Body of pancreas (tissue), 4 donors: ENCODE measurements around the gene LYRM7. TPM values are rescaled to one million over a fixed set of nuclear protein-coding genes. Genes with fewer than 3 reads are reported as not detected.

Source experiments
- ATAC-seq: fragments of 150-250 bp; one replicate; pipeline ENCODE4 v1.9.1; 2016
- DNase-seq, 4 donors: peaks; one replicate each; pipeline ENCODE4 v3.0.0-alpha.2; 2019
- H3K27ac ChIP-seq, 4 donors: fragments of 200-600 bp; sonication (generic); 1 replicate in 3 of 4; 2 replicates in 1 of 4; pipeline versions ENCODE4 v1.5.1 to v1.6.1; 2016 to 2019; ENCODE audit warnings: mild to moderate bottlenecking in 1 of 4, mixed read lengths in 1 of 4, moderate library complexity in 1 of 4
- H3K27me3 ChIP-seq, 2 donors: fragments of 200-600 bp; sonication (generic); one replicate each; pipeline ENCODE4 v1.6.0; 2016; ENCODE audit warnings: mild to moderate bottlenecking in 1 of 2
- H3K36me3 ChIP-seq, 2 donors: fragments of 200-600 bp; sonication (generic); replicated peaks in 1 of 2; 2 replicates each; pipeline ENCODE4 v1.5.1; 2016; ENCODE audit warnings: low read depth in 2 of 2; ENCODE audit not compliant: insufficient read depth in 1 of 2
- H3K4me1 ChIP-seq: fragments of 200-600 bp; sonication (generic); one replicate; pipeline ENCODE4 v1.6.0; 2016
- H3K4me3 ChIP-seq, 2 donors: fragments of 200-600 bp; sonication (generic); 1 replicate in 1 of 2; 2 replicates in 1 of 2; pipeline ENCODE4 v1.5.1; 2016 to 2019
- H3K9me3 ChIP-seq, 3 donors: fragments of 200-600 bp; sonication (generic); 1 replicate in 2 of 3; 2 replicates in 1 of 3; pipeline ENCODE4 v1.5.1; 2016
- POLR2A ChIP-seq, 3 donors: fragments of 450-650 bp; IDR thresholded peaks; one replicate each; pipeline ENCODE4 v1.6.1; 2016; ENCODE audit warnings: antibody characterized with exemption in 3 of 3, mild to moderate bottlenecking in 2 of 3
- WGBS, 2 donors: methylation state at CpG; one replicate each; pipeline ENCODE4 v1.1.5; 2017; 5-methylcytosine and 5-hydroxymethylcytosine counted together
- intact Hi-C: fragments of 100-400 bp; cut with DNase I; formaldehyde crosslinking; loops from one replicate; pipeline ENCODE4 v1.15.1; 2023
- total RNA-seq, 2 donors: library from RNA; depleted of rRNA; stranded (reverse); fragments of >200 nt; gene quantifications; one replicate each; pipeline ENCODE4 v1.1.0, GENCODE V29; 2016
- TF ChIP-seq, protein P1 (sequence below), 7 experiments: fragments of 450-650 bp in 4 of 7; fragments of 200-600 bp in 3 of 7; sonication (generic) in 3 of 7; IDR thresholded peaks; one replicate each; pipeline ENCODE4 v1.5.1; 2016 to 2019; ENCODE audit warnings: antibody characterized with exemption in 7 of 7

LYRM7 gene
- total RNA-seq, 2 donors from 2014 or later, result 3.4 to 3.6 TPM

DNA sequence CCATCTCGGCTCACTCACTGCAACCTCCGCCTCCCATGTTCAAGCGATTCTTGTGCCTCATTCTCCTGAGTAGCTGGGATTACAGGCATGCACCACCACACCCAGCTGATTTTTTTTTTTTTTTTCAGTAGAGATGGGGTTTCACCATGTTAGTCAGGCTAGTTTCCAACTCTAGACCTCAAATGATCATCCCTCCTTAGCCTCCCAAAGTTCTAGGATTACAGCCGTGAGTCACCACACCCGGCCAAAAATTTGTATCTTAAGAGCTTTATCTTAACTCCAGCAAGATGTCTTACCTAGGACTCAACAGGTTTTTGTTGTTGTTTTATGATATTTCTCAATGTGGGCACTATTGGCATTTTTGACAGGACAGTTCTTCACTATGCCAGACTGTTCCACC, 27.9 kb downstream of the LYRM7 start:
- intact Hi-C loops, result no loop called here
- no peaks in the 10 kb centered on the region for H3K27me3 ChIP-seq

DNA sequence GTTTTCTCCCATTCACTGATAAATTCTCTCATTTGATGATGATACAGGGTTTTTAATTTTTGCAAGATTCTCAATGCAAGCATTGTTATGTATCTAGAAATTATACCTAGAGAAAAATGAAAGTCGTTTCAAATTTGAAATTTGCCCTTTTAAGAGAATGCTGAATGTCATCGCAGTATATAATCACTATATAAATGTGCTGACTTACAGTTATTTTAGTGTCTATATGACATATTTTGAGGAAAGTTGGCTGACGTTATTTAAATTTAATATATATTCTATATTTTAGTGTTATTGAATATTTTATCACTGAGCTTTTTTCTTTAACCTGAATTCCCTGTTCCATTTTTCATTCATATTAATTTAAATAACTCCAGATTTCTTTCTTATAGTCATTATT, 29.8 kb downstream of the LYRM7 start:
- DNase-seq, result no peak
- Histone ChIP-seq H3K27ac (no peak overlapping the region), H3K27me3 (no peaks in the 10 kb centered on the region), H3K36me3 (no peaks in the 10 kb centered on the region), H3K9me3 (no peaks in the 10 kb centered on the region), H3K4me3 (no peak overlapping the region), H3K4me1 (no peaks in the 10 kb centered on the region)
- no peak for ATAC-seq
- TF ChIP-seq, protein P1, sequence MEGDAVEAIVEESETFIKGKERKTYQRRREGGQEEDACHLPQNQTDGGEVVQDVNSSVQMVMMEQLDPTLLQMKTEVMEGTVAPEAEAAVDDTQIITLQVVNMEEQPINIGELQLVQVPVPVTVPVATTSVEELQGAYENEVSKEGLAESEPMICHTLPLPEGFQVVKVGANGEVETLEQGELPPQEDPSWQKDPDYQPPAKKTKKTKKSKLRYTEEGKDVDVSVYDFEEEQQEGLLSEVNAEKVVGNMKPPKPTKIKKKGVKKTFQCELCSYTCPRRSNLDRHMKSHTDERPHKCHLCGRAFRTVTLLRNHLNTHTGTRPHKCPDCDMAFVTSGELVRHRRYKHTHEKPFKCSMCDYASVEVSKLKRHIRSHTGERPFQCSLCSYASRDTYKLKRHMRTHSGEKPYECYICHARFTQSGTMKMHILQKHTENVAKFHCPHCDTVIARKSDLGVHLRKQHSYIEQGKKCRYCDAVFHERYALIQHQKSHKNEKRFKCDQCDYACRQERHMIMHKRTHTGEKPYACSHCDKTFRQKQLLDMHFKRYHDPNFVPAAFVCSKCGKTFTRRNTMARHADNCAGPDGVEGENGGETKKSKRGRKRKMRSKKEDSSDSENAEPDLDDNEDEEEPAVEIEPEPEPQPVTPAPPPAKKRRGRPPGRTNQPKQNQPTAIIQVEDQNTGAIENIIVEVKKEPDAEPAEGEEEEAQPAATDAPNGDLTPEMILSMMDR (IDR thresholded peaks at IDR 0.05), result no peak
- TF ChIP-seq POLR2A (IDR thresholded peaks at IDR 0.05), result no peak
- intact Hi-C loops, result no loop called here
- WGBS, 2 donors, result 87 to 89% methylated on average over 3 of the region's 3 CpGs

More for the DNA sequence above, 27.9 kb downstream of the LYRM7 start:
- ATAC-seq, result no peak
- no peak for TF ChIP-seq POLR2A (IDR thresholded peaks at IDR 0.05)
- TF ChIP-seq, protein P1 (IDR thresholded peaks at IDR 0.05), result no peak
- Histone ChIP-seq H3K27ac (no peak overlapping the region), H3K9me3 (no peaks in the 10 kb centered on the region), H3K36me3 (no peaks in the 10 kb centered on the region), H3K4me1 (no peaks in the 10 kb centered on the region), H3K4me3 (no peak overlapping the region)
- no peak for DNase-seq
- WGBS, 2 donors, result 89 to 94% methylated on average over 5 of the region's 5 CpGs

DNA sequence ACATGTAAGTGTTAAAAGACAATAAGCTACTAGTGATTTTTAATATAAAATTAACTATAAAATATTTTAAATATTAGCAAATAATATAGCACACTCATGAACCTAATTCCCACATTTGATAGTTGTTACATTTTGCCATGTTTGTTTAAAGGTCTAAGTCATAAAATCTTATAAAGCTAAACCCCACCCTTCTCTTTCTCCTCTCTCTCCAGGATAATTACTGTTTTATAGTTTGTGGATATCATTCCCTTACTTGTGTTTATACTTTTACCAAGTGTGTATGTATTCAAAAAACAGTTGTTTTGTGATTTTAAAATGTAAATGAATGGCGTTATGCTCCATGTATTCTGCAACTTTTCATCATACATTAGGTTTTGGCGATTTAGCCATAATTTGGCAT, 34.2 kb downstream of the LYRM7 start:
- no peaks in the 10 kb centered on the region for H3K27me3 ChIP-seq
- intact Hi-C loops, result no loop called here
- no peaks in the 10 kb centered on the region for H3K36me3 ChIP-seq
- no peak for TF ChIP-seq POLR2A (IDR thresholded peaks at IDR 0.05)
- TF ChIP-seq, protein P1 (IDR thresholded peaks at IDR 0.05), result no peak
- DNase-seq (no peak), ATAC-seq (no peak)
- H3K27ac ChIP-seq, result no peak overlapping the region
- no peaks in the 10 kb centered on the region for H3K9me3 ChIP-seq
- no peaks in the 10 kb centered on the region for H3K4me1 ChIP-seq
- no peak overlapping the region for H3K4me3 ChIP-seq
- WGBS, 2 donors, result 82 to 89% methylated on average over 2 of the region's 2 CpGs

DNA sequence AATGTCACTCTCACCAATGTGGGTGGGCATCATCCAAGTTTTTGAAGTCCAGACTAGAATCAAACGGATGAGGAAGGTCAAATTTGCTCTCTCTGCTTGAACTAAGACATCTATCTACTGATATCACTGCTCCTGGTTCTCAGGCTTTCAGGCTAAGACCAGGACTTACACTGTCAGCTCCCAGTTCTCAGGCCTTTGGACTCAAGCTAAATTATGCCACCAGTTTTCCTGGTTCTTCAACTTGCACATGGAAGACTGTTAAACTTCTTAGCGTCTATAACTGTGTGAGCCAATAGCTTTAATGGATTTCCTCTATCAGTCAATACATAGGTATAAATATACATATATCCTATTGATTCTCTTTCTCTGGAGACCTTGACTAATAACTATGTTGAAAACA, 35.3 kb downstream of the LYRM7 start:
- DNase-seq, result no peak
- no peak for TF ChIP-seq POLR2A (IDR thresholded peaks at IDR 0.05)
- TF ChIP-seq, protein P1 (IDR thresholded peaks at IDR 0.05), result no peak
- ATAC-seq, result no peak
- Histone ChIP-seq H3K27ac (no peak overlapping the region), H3K9me3 (no peaks in the 10 kb centered on the region), H3K4me1 (no peaks in the 10 kb centered on the region), H3K4me3 (no peak overlapping the region), H3K36me3 (no peaks in the 10 kb centered on the region), H3K27me3 (no peaks in the 10 kb centered on the region)
- intact Hi-C loops, result no loop called here
- WGBS, 2 donors, result 64 to 82% methylated on average over 2 of the region's 2 CpGs

DNA sequence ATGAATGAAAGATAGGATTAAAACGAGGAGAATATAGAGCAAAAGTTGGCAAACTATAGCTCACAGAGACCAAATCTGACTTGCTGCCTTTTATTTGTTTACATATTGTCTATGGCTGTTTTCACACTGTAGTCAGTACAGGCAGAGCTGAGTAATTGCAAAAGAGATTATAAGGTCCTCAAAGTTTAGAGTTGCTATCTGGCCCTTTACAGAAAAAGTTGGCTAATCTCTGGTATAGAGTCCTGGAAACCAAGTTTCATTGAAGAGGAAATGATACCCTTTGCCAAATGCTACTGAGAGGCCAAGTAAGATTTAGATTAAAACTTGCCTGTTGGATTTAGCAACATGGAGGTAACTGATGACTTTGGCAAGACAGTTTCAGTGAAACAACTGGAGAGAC, 36.0 kb downstream of the LYRM7 start:
- intact Hi-C loops, result no loop called here
- no peak overlapping the region for H3K27ac ChIP-seq
- DNase-seq, result no peak
- no peaks in the 10 kb centered on the region for H3K27me3 ChIP-seq
- no peaks in the 10 kb centered on the region for H3K36me3 ChIP-seq
- H3K4me3 ChIP-seq, result no peak overlapping the region
- no peaks in the 10 kb centered on the region for H3K9me3 ChIP-seq
- WGBS, 2 donors, result 36 to 38% methylated on average over 1 of the region's 1 CpG
- no peaks in the 10 kb centered on the region for H3K4me1 ChIP-seq
- no peak for ATAC-seq
- TF ChIP-seq, protein P1 (IDR thresholded peaks at IDR 0.05), result no peak
- no peak for TF ChIP-seq POLR2A (IDR thresholded peaks at IDR 0.05)
